Measurements from ENCODE around the gene AGER. TPM values are rescaled to one million over a fixed set of nuclear protein-coding genes. Genes with fewer than 3 reads are reported as not detected.

Gene AGER
- total and polyA plus RNA-seq, 9 of the 15 experiments (the other 6 are each of a cell fraction or from before 2014, with no cell fraction given), result 1.2 to 11.5 (median 4.1) TPM

GRCh38 chr6:32196682-32197616, 12.9 kb upstream of the AGER start:
- in situ Hi-C loops (cut with MboI) (no loop called here), intact Hi-C loops (cut with micrococcal nuclease) (loop anchor here (5.0 to 10.0 kb wide), 2 partner anchors 292 to 775 kb away; partner anchors contain the start of gene ZBTB12)
- Histone ChIP-seq H2AFZ (ENCODE audit: low read depth, low read length) (peak overlapping the region; percentile 84), H3K27ac (ENCODE audit: extremely low read depth, low read depth, low read length) (peak overlapping the region; percentile 97), H3K9ac (ENCODE audit: insufficient read depth in 1 of 2, low read depth in 2 of 2, low read length in 2 of 2) (peak overlapping the region; percentile 97), H3K9me3 (replicated peaks; ENCODE audit: control insufficient read depth, insufficient read depth, low read depth, low read length) (no peaks in the 10 kb centered on the region), H3K4me1 (replicated peaks in 1 of 2; ENCODE audit: control insufficient read depth in 2 of 2, insufficient read depth in 2 of 2, low read length in 2 of 2) (peaks cover 47 to 51% of the 10 kb centered on the region in 2 experiments), H3K4me3 (peak overlapping the region; percentile 63), H3K4me2 (ENCODE audit: insufficient read depth, low read length) (peak overlapping the region; percentile 95), H3K27me3 (ENCODE audit: control insufficient read depth in 2 of 2, insufficient read depth in 2 of 2, low read length in 2 of 2) (no peaks in the 10 kb centered on the region; a peak in 1 of 5 replicates), H3K79me2 (ENCODE audit: control insufficient read depth, insufficient read depth, low read length) (peaks cover 18% of the 10 kb centered on the region), H3K36me3 (ENCODE audit: control insufficient read depth, insufficient read depth, low read length) (no peaks in the 10 kb centered on the region), H4K20me1 (replicated peaks; ENCODE audit: control insufficient read depth, insufficient read depth, low read length) (no peaks in the 10 kb centered on the region), H3K9me1 (ENCODE audit: control insufficient read depth, insufficient read depth, low read length) (no peaks in the 10 kb centered on the region)
- FAIRE-seq (peak; percentile 77), ATAC-seq (no peak), DNase-seq (ENCODE audit: extremely low read depth in 1 of 4, low spot score in 3 of 4) (peak in 3 of 4 experiments; percentile 40 to 66 (median 53))
- ChIA-PET POLR2A (interaction anchor here (0.6 to 1.0 kb wide), 5 partner anchors 9 to 151 kb away, joined by 3 read pairs; no protein-coding TSS in a partner anchor), CTCF (ENCODE audit: low intra/inter-chr PET ratio) (interaction anchor here (0.8 to 0.9 kb wide), 2 partner anchors 78 to 80 kb away, joined by 3 to 5 read pairs; no protein-coding TSS in a partner anchor)
- no TSS peak for BruUV-seq (replicated peaks)
- 33% methylated on average over 27 of the region's 28 CpGs for WGBS (ENCODE audit: insufficient coverage, low coverage, missing lambda C conversion rate)
- TF ChIP-seq EGR1 (conservative IDR thresholded peaks at IDR 0.05), result no peak
- TF ChIP-seq ZNF740 (CRISPR knock-in tag; IDR thresholded peaks at IDR 0.05), result peak; percentile 98
- TF ChIP-seq ZNF740 (tag; IDR thresholded peaks at IDR 0.05), result 0 out of 4 replicates have a peak, but pooled peaks of 1 of the 2 experiments have one; percentile 64
- TF ChIP-seq, protein P1, sequence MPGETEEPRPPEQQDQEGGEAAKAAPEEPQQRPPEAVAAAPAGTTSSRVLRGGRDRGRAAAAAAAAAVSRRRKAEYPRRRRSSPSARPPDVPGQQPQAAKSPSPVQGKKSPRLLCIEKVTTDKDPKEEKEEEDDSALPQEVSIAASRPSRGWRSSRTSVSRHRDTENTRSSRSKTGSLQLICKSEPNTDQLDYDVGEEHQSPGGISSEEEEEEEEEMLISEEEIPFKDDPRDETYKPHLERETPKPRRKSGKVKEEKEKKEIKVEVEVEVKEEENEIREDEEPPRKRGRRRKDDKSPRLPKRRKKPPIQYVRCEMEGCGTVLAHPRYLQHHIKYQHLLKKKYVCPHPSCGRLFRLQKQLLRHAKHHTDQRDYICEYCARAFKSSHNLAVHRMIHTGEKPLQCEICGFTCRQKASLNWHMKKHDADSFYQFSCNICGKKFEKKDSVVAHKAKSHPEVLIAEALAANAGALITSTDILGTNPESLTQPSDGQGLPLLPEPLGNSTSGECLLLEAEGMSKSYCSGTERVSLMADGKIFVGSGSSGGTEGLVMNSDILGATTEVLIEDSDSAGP (CRISPR knock-in tag; IDR thresholded peaks at IDR 0.05), result peak; percentile 12; the same call in 1 of the 2 replicates
- TF ChIP-seq MAFF (IDR thresholded peaks at IDR 0.05; ENCODE audit: low read length), result 0 out of 2 replicates have a peak, but pooled peaks have one; percentile 15
- no peak for TF ChIP-seq ZNF197 (CRISPR knock-in tag; IDR thresholded peaks at IDR 0.05; ENCODE audit: low read depth)
- 0 out of 2 replicates have a peak, but pooled peaks have one; percentile 7 for TF ChIP-seq MYNN (IDR thresholded peaks at IDR 0.05)
- TF ChIP-seq MYNN (CRISPR knock-in tag; IDR thresholded peaks at IDR 0.05), result no peak
- TF ChIP-seq SP1 (CRISPR knock-in tag; IDR thresholded peaks at IDR 0.05), result no peak
- 0 out of 2 replicates have a peak, but pooled peaks have one; percentile 13 for TF ChIP-seq MAFK (IDR thresholded peaks at IDR 0.05; ENCODE audit: low read length)
- no peak for TF ChIP-seq CCNT2 (IDR thresholded peaks at IDR 0.05; ENCODE audit: borderline replicate concordance, extremely low read depth, insufficient read length, low read depth, low read length)
- TF ChIP-seq KDM4B (IDR thresholded peaks at IDR 0.05; ENCODE audit: borderline replicate concordance in 2 of 2, low read depth in 1 of 2), result 0 out of 4 replicates have a peak, but pooled peaks of 1 of the 2 experiments have one; percentile 10
- TF ChIP-seq ZNF512 (tag; IDR thresholded peaks at IDR 0.05), result no peak
- TF ChIP-seq SPI1 (IDR thresholded peaks at IDR 0.05; ENCODE audit: borderline replicate concordance, low read depth, low read length), result peak; percentile 46; the same call in 1 of the 2 replicates
- TF ChIP-seq BRD9 (IDR thresholded peaks at IDR 0.05; ENCODE audit: low read depth, partially characterized antibody), result no peak
